HepG2 (cell line): ENCODE data around the gene ZNF792. TPM values are rescaled to one million over a fixed set of nuclear protein-coding genes. Genes with fewer than 3 reads are reported as not detected.
"Not testable (repeated sequence)": the region's sequence is repeated elsewhere in the genome, so short reads cannot be mapped to it uniquely, and the experiment has no call there.

Experiments used
- ATAC-seq: fragments of 200-7000 bp; cut with Tn5 transposase; 3 replicates; pipeline ENCODE4 v1.9.1; 2020; ENCODE audit warnings: mild to moderate bottlenecking, moderate library complexity
- BruUV-seq: library from RNA; stranded (reverse); fragments of 400-500 nt; replicated peaks from 2 replicates; lab custom pipeline; 2021; lab: Mats Ljungman, UMichigan
- CTCF ChIA-PET: fragments of 300-600 bp; formaldehyde crosslinking; extraction: SDS; loops from one replicate; lab custom pipeline; 2021; ENCODE audit warnings: low total read pairs, inconsistent platforms, low intra/inter-chr PET ratio; lab: Yijun Ruan, JAX
- POLR2A ChIA-PET: fragments of 350-600 bp; sonication (Branson Sonifier 250); formaldehyde crosslinking; loops from one replicate; lab custom pipeline; 2020; ENCODE audit warnings: antibody characterized with exemption, inconsistent platforms; lab: Yijun Ruan, JAX
- DNase-seq: peaks from one replicate; pipeline ENCODE4 v3.0.0-alpha.2; 2015; ENCODE audit warnings: low spot score
- FAIRE-seq: peaks from 3 replicates; lab custom pipeline; 2011; peaks lifted over from hg19 to GRCh38; lab: Jason Lieb, UNC
- H2AFZ ChIP-seq: one replicate; pipeline ENCODE4 v1.6.1; 2011; ENCODE audit warnings: low read length, inconsistent platforms
- H3K27ac ChIP-seq: fragments of 300-600 bp; 3 replicates; pipeline ENCODE4 v1.8.0; 2011; ENCODE audit warnings: mixed run types, mild to moderate bottlenecking, mixed read lengths, low read length, inconsistent platforms; ENCODE audit not compliant: insufficient read depth; ENCODE audit errors: extremely low read length
- H3K27me3 ChIP-seq, 2 experiments: fragments of 200-600 bp in 1 of 2; 2 replicates in 1 of 2; 3 replicates in 1 of 2; pipeline versions ENCODE4 v1.6.0 to v1.8.0; 2011; ENCODE audit warnings: low read length in 2 of 2, mild to moderate bottlenecking in 2 of 2, moderate library complexity in 2 of 2, inconsistent platforms in 1 of 2; ENCODE audit not compliant: insufficient read depth in 2 of 2, control insufficient read depth in 1 of 2
- H3K36me3 ChIP-seq, 2 experiments: fragments of 200-600 bp in 1 of 2; replicated peaks in 1 of 2; 2 replicates in 1 of 2; 3 replicates in 1 of 2; pipeline versions ENCODE4 v1.5.1 to v1.8.0; 2011; ENCODE audit warnings: low read length in 2 of 2, inconsistent platforms in 1 of 2; ENCODE audit not compliant: insufficient read depth in 2 of 2, control insufficient read depth in 1 of 2
- H3K4me1 ChIP-seq: 2 replicates; pipeline ENCODE4 v1.5.1; 2012; ENCODE audit warnings: low read length, inconsistent platforms; ENCODE audit not compliant: insufficient read depth
- H3K4me2 ChIP-seq: 2 replicates; pipeline ENCODE4 v1.6.0; 2011; ENCODE audit warnings: low read depth, low read length, inconsistent platforms
- H3K4me3 ChIP-seq, 3 experiments: fragments of 200-600 bp in 1 of 3; sonication (generic), shearing (Covaris generic) in 1 of 3; replicated peaks in 1 of 3; 2 replicates each; pipeline ENCODE4 v1.5.1; 2011 to 2016; ENCODE audit warnings: low read length in 3 of 3, inconsistent platforms in 2 of 3, low read depth in 2 of 3, mild to moderate bottlenecking in 2 of 3, control low read depth in 1 of 3, mixed read lengths in 1 of 3; ENCODE audit not compliant: insufficient read depth in 1 of 3
- H3K79me2 ChIP-seq: one replicate; pipeline ENCODE4 v1.6.1; 2011; ENCODE audit warnings: low read length, inconsistent platforms; ENCODE audit not compliant: insufficient read depth
- H3K9ac ChIP-seq: 2 replicates; pipeline ENCODE4 v1.6.0; 2011; ENCODE audit warnings: mild to moderate bottlenecking, low read depth, low read length, inconsistent platforms; ENCODE audit not compliant: insufficient read depth
- H3K9me3 ChIP-seq: 2 replicates; pipeline ENCODE4 v1.5.1; 2012; ENCODE audit warnings: mild to moderate bottlenecking, low read length
- H4K20me1 ChIP-seq: 2 replicates; pipeline ENCODE4 v1.6.0; 2011; ENCODE audit warnings: inconsistent platforms, mild to moderate bottlenecking, low read length, moderate library complexity; ENCODE audit not compliant: insufficient read depth
- FOXA1 ChIP-seq, 2 experiments: fragments of 450-650 bp in 1 of 2; sonication (generic) in 1 of 2; formaldehyde crosslinking in 1 of 2; IDR thresholded peaks; 2 replicates each; pipeline versions ENCODE4 v1.4.0 to v1.6.1; 2016 to 2020; ENCODE audit warnings: missing genetic modification reagents in 1 of 2
- FOXA3 ChIP-seq: IDR thresholded peaks from 2 replicates; pipeline ENCODE4 v1.6.1; 2016; ENCODE audit warnings: missing genetic modification reagents, missing compliant biosample characterization
- FOXP1 ChIP-seq, 2 experiments: fragments of 450-650 bp in 1 of 2; IDR thresholded peaks; 2 replicates each; pipeline ENCODE4 v1.6.1; 2017 to 2018; ENCODE audit warnings: antibody characterized with exemption in 1 of 2
- GATAD2A ChIP-seq: IDR thresholded peaks from 2 replicates; pipeline ENCODE4 v1.6.1; 2016
- PITX1 ChIP-seq: sonication (generic); formaldehyde crosslinking; IDR thresholded peaks from 2 replicates; pipeline ENCODE4 v1.5.1; 2020; ENCODE audit warnings: mild to moderate bottlenecking, missing genetic modification reagents
- SOX13 ChIP-seq, 3 experiments: fragments of 450-650 bp in 1 of 3; sonication (generic) in 1 of 3; formaldehyde crosslinking in 1 of 3; IDR thresholded peaks in 2 of 3; conservative IDR thresholded peaks in 1 of 3; 2 replicates each; pipeline versions ENCODE4 v1.5.0 to v1.6.1; 2016 to 2020; ENCODE audit warnings: antibody characterized with exemption in 1 of 3, mild to moderate bottlenecking in 1 of 3, missing compliant biosample characterization in 1 of 3, missing genetic modification reagents in 1 of 3, moderate library complexity in 1 of 3
- SOX5 ChIP-seq: IDR thresholded peaks from 2 replicates; pipeline ENCODE4 v1.6.1; 2016; ENCODE audit warnings: borderline replicate concordance
- ZNF331 ChIP-seq: sonication (generic); formaldehyde crosslinking; IDR thresholded peaks from 2 replicates; pipeline ENCODE4 v1.4.0; 2020; ENCODE audit warnings: missing genetic modification reagents
- WGBS: methylation state at CpG from one replicate; pipeline ENCODE4 v1.1.6; 2017; ENCODE audit warnings: low lambda C conversion rate; 5-methylcytosine and 5-hydroxymethylcytosine counted together
- in situ Hi-C: cut with HindIII; loops from 2 replicates; pipeline ENCODE4 v1.10.0; 2017; ENCODE audit warnings: low pct_unique_long_range_greater_than_20kb; ENCODE audit not compliant: extremely low pct_ligation_motif_present
- intact Hi-C: fragments of 100-400 bp; cut with micrococcal nuclease; formaldehyde crosslinking; loops from one replicate; pipeline ENCODE4 v1.10.0; 2022; ENCODE audit not compliant: unreplicated experiment
- polyA plus RNA-seq, 8 experiments: library from polyadenylated mRNA; depleted of rRNA in 3 of 8; stranded (reverse) in 7 of 8; unstranded in 1 of 8; fragments of >200 nt; fragmentation: Illumina TruSeq in 4 of 8; extraction: Trizol in 4 of 8; gene quantifications; 2 replicates each; pipeline versions ENCODE4 v1.2.1 to v1.2.3, GENCODE V29; 2011 to 2016; ENCODE audit warnings: low read depth in 4 of 8, missing spikeins in 1 of 8, mixed read lengths in 1 of 8; ENCODE audit not compliant: insufficient read depth in 1 of 8
- total RNA-seq, 5 experiments: library from RNA; depleted of rRNA; stranded (reverse); fragments of >200 nt; fragmentation: Illumina TruSeq; extraction: Trizol; gene quantifications; 2 replicates each; pipeline ENCODE4 v1.2.3, GENCODE V29; 2016; ENCODE audit warnings: low read depth in 1 of 5
- TF ChIP-seq, protein P1 (sequence below): sonication (generic); formaldehyde crosslinking; conservative IDR thresholded peaks from 2 replicates; pipeline ENCODE4 v1.8.1; 2023; ENCODE audit warnings: missing genetic modification reagents
- TF ChIP-seq, protein P2 (sequence below): sonication (generic); formaldehyde crosslinking; IDR thresholded peaks from 2 replicates; pipeline ENCODE4 v1.4.0; 2020; ENCODE audit warnings: missing genetic modification reagents, borderline replicate concordance
- TF ChIP-seq, protein P3 (sequence below): IDR thresholded peaks from 2 replicates; pipeline ENCODE4 v1.4.0; 2020; ENCODE audit warnings: mild to moderate bottlenecking, missing genetic modification reagents

The ZNF792 gene
- total and polyA plus RNA-seq, 2 of the 13 experiments (the other 11 are each of a cell fraction or from before 2014, with no cell fraction given): 5.5 to 11.5 TPM

DNA sequence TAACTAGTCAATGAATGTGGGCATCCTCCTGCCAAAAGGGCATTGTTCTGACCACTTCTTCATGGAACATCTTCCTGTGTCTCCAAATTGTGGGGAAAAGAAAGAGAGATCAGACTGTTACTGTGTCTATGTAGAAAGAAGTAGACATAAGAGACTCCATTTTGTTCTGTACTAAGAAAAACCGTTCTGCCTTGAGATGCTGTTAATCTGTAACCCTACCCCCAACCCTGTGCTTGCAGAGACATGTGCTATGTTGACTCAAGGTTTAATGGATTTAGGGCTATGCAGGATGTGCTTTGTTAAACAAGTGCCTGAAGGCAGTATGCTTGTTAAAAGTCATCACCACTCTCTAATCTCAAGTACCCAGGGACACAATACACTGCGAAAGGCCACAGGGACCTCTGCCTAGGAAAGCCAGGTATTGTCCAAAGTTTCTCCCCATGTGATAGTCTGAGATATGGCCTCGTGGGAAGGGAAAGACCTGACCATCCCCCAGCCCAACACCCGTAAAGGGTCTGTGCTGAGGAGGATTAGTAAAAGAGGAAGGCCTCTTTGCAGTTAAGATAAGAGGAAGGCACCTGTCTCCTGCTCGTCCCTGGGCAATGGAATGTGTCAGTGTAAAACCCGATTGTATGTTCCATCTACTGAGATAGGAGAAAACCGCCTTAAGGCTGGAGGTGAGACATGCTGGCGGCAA is 43.8 kb downstream of the ZNF792 start:
- H3K79me2 ChIP-seq; DNase-seq; H4K20me1 ChIP-seq; CTCF ChIA-PET; intact Hi-C loops; ATAC-seq; H3K4me3 ChIP-seq; BruUV-seq; H3K27ac ChIP-seq; H3K27me3 ChIP-seq; H3K36me3 ChIP-seq; POLR2A ChIA-PET; TF ChIP-seq SOX13, FOXA1, FOXP1 (IDR thresholded peaks at IDR 0.05): not testable (repeated sequence)
- H3K4me1 ChIP-seq: peaks cover 15% of the 10 kb centered on the region
- FAIRE-seq: peak; percentile 23
- H3K4me2 ChIP-seq: 0 out of 2 replicates have a peak overlapping the region, but pooled peaks have one; percentile 3
- 16% methylated on average over 8 of the region's 8 CpGs for WGBS
- TF ChIP-seq SOX13 (CRISPR knock-in tag; conservative IDR thresholded peaks at IDR 0.05 in 1 of 2, IDR thresholded peaks at IDR 0.05 in 1 of 2): peak in 1 of 2 experiments; percentile 69; a peak in 2 of 4 replicates
- peak; percentile 62 for TF ChIP-seq FOXA3 (CRISPR knock-in tag)
- TF ChIP-seq, protein P1, sequence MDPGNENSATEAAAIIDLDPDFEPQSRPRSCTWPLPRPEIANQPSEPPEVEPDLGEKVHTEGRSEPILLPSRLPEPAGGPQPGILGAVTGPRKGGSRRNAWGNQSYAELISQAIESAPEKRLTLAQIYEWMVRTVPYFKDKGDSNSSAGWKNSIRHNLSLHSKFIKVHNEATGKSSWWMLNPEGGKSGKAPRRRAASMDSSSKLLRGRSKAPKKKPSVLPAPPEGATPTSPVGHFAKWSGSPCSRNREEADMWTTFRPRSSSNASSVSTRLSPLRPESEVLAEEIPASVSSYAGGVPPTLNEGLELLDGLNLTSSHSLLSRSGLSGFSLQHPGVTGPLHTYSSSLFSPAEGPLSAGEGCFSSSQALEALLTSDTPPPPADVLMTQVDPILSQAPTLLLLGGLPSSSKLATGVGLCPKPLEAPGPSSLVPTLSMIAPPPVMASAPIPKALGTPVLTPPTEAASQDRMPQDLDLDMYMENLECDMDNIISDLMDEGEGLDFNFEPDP: 0 out of 2 replicates have a peak, but pooled peaks have one; percentile 35
- TF ChIP-seq, protein P2, sequence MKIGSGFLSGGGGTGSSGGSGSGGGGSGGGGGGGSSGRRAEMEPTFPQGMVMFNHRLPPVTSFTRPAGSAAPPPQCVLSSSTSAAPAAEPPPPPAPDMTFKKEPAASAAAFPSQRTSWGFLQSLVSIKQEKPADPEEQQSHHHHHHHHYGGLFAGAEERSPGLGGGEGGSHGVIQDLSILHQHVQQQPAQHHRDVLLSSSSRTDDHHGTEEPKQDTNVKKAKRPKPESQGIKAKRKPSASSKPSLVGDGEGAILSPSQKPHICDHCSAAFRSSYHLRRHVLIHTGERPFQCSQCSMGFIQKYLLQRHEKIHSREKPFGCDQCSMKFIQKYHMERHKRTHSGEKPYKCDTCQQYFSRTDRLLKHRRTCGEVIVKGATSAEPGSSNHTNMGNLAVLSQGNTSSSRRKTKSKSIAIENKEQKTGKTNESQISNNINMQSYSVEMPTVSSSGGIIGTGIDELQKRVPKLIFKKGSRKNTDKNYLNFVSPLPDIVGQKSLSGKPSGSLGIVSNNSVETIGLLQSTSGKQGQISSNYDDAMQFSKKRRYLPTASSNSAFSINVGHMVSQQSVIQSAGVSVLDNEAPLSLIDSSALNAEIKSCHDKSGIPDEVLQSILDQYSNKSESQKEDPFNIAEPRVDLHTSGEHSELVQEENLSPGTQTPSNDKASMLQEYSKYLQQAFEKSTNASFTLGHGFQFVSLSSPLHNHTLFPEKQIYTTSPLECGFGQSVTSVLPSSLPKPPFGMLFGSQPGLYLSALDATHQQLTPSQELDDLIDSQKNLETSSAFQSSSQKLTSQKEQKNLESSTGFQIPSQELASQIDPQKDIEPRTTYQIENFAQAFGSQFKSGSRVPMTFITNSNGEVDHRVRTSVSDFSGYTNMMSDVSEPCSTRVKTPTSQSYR (CRISPR knock-in tag): peak; percentile 73
- peak; percentile 72 for TF ChIP-seq PITX1
- peak; percentile 47; the same call in 1 of the 2 replicates for TF ChIP-seq SOX5 (CRISPR knock-in tag)
- TF ChIP-seq FOXA1 (CRISPR knock-in tag; IDR thresholded peaks at IDR 0.05): peak; percentile 70
- TF ChIP-seq ZNF331 (CRISPR knock-in tag): 0 out of 2 replicates have a peak, but pooled peaks have one; percentile 21
- peak; percentile 37; the same call in 1 of the 2 replicates for TF ChIP-seq FOXP1 (CRISPR knock-in tag; IDR thresholded peaks at IDR 0.05)
- 0 out of 2 replicates have a peak, but pooled peaks have one; percentile 35 for TF ChIP-seq GATAD2A (CRISPR knock-in tag)
- TF ChIP-seq, protein P3, sequence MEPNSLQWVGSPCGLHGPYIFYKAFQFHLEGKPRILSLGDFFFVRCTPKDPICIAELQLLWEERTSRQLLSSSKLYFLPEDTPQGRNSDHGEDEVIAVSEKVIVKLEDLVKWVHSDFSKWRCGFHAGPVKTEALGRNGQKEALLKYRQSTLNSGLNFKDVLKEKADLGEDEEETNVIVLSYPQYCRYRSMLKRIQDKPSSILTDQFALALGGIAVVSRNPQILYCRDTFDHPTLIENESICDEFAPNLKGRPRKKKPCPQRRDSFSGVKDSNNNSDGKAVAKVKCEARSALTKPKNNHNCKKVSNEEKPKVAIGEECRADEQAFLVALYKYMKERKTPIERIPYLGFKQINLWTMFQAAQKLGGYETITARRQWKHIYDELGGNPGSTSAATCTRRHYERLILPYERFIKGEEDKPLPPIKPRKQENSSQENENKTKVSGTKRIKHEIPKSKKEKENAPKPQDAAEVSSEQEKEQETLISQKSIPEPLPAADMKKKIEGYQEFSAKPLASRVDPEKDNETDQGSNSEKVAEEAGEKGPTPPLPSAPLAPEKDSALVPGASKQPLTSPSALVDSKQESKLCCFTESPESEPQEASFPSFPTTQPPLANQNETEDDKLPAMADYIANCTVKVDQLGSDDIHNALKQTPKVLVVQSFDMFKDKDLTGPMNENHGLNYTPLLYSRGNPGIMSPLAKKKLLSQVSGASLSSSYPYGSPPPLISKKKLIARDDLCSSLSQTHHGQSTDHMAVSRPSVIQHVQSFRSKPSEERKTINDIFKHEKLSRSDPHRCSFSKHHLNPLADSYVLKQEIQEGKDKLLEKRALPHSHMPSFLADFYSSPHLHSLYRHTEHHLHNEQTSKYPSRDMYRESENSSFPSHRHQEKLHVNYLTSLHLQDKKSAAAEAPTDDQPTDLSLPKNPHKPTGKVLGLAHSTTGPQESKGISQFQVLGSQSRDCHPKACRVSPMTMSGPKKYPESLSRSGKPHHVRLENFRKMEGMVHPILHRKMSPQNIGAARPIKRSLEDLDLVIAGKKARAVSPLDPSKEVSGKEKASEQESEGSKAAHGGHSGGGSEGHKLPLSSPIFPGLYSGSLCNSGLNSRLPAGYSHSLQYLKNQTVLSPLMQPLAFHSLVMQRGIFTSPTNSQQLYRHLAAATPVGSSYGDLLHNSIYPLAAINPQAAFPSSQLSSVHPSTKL (CRISPR knock-in tag): peak; percentile 44; the same call in 1 of the 2 replicates
- TF ChIP-seq, all 625 proteins: peak for 11; not testable (repeated sequence) for 614
- in situ Hi-C loops, H2AFZ ChIP-seq, H3K9ac ChIP-seq: not testable (repeated sequence)
- peaks cover 34% of the 10 kb centered on the region for H3K9me3 ChIP-seq
